Activated CD4-positive, alpha-beta T cell treated with anti-CD3 and anti-CD28 coated beads, Interleukin-2, amount 50 U/mL, for 4 hours (primary cell): ENCODE data around the gene GLB1L3.

Experiments
- DNase-seq, 2 experiments: peaks; one replicate each; pipeline ENCODE4 v3.0.0-alpha.2; 2020

Gene GLB1L3, protein sequence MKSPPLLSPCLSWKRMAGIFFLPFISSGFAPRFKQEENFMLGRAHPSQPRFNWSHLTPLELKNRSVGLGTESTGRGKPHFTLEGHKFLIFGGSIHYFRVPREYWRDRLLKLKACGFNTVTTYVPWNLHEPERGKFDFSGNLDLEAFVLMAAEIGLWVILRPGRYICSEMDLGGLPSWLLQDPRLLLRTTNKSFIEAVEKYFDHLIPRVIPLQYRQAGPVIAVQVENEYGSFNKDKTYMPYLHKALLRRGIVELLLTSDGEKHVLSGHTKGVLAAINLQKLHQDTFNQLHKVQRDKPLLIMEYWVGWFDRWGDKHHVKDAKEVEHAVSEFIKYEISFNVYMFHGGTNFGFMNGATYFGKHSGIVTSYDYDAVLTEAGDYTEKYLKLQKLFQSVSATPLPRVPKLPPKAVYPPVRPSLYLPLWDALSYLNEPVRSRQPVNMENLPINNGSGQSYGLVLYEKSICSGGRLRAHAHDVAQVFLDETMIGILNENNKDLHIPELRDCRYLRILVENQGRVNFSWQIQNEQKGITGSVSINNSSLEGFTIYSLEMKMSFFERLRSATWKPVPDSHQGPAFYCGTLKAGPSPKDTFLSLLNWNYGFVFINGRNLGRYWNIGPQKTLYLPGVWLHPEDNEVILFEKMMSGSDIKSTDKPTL

DNA sequence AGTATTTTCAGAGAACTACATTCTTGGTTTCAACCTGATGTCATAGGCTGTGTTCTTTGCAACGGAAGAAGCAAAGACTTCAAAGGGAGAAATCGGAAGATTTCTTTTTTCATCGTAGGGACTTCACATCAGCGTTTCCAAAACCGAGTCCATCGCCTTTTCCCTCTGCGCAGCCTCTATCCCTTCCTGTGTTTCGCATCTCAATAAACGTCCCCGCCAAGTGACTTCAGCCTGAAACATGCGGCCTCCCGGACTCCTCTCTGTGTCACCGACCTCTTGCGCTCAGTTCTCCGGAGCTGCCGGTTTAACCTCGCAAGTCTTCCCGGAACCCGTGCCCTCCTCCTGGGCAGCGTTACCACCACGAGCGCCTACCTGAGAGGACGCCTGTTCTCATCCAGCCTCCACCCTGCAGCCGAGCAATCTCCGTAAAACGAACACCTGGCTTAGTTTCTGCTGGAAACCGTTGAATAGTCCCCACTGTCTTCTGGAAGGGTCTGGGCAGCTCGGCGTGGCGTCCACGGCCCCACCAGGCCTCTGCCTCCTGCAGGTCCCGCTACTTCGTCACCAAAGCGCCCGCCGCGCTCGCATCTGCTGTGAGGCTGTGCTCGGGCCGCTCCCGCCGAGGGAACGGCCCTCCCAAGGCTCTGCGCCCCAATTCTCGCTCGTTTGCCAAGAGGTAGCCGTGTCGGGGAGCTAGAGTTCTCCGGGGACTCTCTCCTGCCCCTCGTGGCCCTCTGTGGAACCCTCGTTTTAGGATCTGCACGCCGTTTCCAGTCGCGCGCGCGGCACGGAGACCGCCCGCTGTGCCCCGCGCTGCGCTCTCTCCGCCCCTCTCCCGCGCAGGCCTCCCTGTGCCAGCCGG is at the start of gene GLB1L3:
TSS of gene GLB1L3 (plus strand) at position 846 of the 862 bp plus-strand sequence. CDS start 362 bp downstream, outside the sequence.
- DNase-seq: peak; percentile 80 to 81

DNA sequence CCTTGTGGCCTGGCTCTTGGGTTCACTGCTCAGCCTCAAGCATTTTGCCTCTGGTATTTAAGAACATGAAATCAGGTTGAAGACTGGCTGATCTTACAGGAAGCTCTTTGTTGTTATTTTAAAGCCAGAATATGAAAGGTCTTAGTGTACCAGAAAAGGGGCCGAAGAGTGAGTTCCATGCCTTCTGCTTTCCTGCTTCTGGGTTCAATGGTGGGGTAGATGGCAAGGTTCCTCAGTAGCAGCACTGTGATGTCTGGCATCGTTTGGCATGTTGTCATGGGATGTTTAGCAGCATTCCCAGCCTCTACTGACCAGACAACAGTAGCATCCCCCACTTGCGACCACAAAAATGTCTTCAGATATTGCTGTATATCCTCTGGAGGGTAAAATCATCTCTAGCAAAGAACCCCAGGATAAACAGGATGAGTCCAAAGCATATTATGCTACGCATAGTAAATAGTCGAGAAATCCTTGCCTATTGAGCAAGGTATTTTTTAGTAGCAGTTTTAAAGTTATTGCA is 49.3 kb upstream of the GLB1L3 start:
- no peak for DNase-seq

DNA sequence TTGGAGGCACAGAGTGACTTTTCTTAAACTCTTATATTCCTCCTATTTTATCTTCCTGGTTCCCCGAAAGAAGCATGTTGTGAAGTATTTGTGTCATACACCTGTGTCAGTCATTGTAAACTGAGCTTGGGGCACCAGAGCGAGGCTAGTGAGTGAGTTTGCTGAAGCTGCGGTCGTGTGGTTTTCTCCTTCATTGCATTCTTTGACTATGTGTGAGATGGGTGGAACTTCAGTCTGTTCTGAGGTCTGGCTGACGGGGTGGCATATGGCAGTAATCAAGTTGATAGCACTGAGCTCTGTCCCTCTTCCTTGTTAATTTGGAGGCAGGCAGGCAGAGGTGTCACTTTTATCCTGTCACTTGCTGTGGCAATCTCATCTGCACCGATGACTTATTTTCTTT is 47.6 kb upstream of the GLB1L3 start:
- DNase-seq: peak in 1 of 2 experiments; percentile 10

DNA sequence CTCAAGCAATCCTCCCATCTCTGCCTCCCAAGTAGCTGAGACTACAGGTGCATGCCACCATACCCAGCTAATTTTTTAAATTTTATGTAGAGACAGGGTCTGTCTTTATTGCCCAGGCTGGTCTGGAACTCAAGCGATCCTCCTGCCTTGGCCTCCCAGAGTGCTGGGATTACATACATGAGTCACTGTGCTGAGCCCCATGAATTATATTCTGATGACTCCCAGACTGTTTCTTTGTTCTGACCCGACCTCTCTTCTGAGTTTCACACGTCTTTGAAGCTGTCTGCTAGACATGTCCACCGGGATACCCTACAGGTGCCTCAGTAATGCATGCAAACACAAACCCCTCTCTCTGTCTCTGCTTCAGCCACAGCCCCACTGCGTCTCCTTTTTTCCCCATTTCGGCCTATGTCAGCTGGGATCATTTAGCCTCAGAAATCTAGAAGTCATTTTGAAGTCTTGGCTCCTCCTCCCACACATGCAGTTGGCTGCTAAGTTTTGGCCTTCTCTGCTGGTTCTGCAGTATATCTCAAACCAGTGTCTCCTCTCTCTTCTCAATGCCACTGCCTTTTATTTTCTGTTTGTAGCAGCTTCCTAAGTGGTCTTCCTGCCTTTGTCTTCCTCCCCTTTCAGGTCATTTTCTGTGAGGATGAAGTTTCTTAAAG is 46.9 kb upstream of the GLB1L3 start:
- DNase-seq: no peak

DNA sequence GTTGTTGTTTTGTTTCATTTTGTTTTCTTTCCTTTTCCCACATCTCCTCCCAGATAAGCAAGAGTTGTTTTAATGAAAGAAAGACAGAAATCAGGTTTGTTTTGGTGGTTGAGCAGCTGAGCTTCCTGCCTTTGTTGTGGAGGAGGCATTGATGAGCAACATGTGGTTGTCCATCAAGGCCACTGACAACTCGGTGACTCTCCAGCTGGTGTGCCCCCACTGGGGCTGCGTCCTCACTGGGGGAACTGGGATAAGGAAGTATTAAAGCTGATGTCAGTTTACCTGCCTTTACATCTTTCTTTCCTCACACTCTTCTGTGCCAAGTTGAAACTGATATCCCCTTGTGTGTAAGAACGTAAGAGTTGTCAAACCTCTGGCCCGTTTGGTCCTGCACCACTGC is 45.8 kb upstream of the GLB1L3 start:
- DNase-seq: no peak

DNA sequence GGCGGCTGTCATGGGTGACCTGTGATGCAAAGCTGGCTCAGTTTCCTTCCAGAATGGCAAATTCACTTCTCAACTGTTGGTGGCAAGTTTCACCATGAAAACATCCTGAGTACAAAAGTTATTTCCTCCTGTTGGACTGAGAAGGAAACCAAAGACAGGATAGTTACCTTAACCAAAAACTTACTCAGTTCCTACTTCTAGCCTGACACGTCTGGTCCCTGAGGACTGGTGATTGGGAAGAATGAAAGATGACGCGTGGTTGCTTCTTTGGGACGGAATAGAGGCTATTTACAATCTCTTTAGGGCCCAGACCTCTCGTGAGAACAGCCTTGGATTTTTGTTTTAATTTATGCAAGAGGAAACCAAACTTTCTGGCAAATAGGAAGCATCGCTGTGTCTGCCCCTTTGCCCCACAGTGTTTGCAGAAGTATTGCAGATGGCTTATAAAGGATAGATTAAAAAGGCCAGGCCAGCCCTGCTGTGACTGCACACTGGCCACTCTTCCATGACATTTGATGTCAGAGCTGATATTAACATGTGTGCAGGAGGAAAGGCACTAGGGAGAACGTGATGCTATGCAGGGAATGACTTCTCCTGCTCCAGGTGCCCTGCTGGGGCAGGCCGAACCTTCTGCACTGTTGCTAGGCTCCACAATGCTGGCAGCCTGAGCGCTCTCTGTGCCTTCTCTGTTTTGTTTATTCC is 44.1 kb upstream of the GLB1L3 start:
- no peak for DNase-seq

DNA sequence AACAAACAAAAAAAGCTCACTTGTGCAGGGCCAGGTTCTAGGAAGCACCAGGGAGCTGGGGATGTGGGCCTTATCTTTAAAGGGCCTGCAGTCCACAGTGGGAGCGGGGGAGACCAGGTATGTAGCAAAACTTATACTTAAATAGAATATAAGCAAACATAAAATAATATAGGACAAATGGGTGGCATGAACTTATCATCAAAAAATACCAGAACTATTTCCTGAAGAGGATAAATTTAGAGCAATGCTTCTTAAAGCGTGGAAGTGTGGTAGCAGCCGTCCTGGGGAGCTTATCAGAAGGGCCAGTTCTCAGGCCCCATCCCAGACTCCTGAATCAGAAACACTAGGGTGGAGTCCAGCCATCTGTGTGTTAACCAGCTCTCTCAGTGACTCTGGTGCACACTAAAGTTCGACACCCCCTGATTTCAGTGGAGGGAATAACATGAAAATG is 42.4 kb upstream of the GLB1L3 start:
- no peak for DNase-seq

DNA sequence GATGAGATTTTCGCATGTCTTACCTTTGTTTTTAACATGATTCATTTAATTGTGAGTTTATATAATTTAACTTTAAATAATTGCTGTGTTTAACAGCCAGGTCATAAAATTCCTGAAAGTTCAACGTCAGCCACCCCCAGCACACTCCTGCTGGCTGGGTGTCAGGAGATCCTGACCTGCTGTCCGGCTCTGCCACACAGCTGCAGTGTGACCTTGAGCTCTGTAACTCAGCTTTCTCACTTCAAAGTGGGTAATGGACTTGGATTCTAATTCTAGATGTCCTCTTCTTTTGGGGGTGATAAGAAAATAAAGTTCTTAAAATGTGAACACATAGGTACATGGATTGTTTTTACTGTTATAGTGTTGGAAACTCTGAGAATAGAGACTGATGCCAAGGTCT is 40.8 kb upstream of the GLB1L3 start:
- DNase-seq: no peak

DNA sequence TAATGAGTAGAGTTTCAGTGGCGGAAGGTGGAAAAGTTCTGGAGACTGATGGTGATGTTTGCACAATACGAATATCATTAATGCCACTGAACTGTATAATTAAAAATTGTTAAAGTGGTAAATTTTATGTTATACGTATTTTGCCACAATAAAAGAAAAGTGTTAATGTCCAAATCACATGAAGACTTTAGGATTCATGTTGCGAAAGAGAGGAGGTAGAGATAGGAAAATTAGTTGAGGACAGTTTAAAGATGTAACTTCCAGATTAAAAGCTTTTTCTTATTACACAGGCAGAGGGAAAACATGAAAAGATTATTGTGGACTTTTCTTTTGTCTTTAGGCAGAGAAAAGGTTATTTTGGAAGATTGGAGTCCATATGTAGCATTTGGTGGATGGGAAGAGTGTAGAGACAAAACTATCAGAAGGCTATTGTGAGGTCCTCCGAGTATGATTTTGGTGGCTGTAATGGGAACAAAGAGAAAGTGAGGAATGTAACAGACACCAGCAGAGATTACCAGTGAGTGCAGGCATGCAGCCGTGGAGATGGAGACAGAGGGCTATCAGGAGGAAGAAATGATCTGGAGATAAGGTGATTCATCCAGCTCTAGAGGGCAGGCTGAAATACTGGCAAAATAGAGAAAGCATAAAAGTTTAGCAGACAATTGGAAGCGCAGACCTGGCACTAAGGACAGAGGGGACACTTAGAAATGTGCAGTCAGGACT is 39.2 kb upstream of the GLB1L3 start:
- no peak for DNase-seq

DNA sequence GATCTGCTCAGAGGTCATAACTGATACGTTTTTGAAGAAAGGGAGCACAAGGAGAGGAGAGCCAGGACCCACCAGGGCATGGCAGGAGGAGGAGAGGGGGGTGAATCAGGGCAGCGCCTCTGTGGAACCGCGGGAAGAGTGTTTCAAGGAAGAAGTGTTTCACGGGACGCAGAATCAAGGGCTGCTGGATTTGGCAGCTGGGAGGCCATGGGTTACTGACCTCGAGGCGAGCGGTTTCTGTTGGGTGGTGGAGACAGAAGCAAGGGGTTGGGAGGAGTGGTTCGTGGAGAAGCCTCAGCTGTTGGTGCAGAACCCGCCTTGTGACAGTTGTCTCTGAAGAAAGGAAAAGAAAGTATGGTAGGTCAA is 38.6 kb upstream of the GLB1L3 start:
- DNase-seq: no peak

DNA sequence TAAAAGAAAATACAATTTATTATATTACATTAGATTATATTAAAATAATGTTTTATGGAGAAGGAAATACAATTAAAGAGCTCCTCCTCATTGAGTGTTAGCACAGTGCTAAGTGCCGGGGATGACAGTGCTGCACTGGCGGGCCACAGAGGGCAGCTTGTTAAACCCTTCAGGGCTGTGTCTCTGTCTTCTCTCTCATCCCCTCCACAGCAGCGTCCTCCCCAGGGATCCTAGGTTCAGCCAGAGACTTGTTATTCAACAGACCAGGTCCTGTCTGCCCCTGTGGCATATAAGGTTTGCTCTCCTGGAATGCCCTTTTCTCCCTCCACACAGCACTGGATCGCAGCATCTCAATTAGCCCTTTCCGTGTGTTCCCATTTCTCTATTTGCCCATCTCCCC is 37.2 kb upstream of the GLB1L3 start:
- no peak for DNase-seq

DNA sequence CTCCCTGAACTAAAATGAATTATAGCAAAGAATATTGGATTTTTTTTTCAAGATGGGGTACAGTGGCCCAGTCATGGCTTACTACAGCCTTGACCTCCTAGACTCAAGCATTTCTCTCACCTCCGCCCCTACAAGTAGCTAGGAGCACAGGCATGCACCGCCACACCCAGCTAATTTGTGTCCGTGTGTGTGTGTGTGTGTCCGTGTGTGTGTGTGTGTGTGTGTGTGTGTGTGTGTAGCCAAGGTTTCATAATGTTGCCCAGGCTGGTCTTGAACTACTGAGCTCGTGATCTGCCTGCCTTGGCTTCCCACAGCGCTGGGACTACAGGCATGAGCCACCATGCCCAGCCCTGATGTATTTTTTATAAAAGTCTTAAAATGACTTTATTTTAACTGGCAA is 35.6 kb upstream of the GLB1L3 start:
- no peak for DNase-seq

DNA sequence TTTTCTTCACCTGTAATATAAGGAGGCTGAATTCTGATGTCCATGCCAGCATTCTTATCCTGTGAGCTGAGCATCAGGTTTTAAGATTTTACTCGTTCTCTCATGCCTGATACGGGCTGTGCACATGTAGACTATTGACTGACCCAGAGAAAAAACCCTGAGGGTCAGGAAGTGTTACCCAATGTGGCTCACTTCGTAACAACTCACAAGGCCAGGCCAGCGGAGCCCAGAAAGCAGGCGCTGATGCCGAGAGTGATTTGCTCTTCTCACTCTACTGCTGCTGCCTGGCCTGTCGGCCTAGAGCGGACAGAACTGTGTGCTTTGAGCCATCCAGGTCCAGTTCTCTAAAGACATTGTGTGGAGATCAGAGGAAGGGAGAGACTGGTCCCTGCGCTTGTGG is 33.8 kb upstream of the GLB1L3 start:
- DNase-seq: no peak

DNA sequence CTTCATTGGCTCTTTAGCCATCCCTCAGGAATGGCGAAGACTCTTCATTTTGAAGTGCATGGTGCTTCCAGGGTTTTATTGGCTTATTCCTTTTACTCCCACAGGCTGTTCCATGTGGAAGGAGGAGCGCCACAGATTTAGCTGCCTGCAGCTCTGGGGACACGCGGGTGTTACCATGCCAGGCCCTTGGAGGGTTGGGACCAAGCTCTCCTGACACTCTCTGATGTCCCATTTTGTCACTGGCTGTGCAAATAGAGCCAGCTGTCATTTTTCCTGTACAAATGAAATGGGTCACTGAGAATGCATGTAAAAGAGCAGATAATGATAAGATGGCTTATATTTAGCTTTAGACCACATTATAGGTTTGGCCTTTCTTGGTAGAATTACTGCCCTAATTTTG is 32.3 kb upstream of the GLB1L3 start:
- no peak for DNase-seq

DNA sequence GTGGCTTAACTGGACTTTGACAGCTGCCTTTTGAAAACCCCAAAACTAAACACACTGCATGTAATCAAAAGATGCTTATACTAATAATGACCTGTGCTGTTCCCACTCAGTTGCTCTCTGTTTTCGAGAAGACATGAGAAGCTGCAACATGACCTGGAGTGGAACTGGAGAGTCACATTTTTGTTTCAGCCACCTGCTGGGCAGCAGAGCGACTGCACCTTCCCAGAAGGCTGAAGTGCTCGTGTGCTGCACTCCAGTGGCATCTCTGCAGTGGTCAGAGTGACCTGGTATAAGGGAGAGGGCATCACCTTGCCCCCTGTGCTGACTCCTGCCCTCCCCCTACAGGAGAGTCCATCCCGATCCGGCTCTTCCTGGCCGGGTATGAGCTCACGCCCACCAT is 31.6 kb upstream of the GLB1L3 start:
- DNase-seq: peak in 1 of 2 experiments; percentile 5

DNA sequence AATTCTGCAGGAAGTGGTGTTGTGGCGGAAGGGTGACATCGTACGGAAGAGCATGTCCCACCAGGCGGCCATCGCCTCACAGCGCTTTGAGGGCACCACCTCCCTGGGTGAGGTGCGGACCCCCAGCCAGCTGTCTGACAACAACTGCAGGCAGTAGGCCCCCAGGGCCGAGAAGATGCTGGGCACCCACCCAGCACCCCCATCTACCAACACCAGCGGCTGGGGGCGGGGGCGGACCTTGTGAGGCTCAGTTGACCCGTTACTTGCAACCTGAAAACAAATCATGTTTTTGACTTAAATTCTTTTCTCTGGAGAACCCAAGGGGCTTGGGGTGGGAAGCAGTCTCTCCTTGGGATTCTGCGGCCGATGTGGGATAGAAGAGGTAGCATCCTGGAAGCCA is 30.7 kb upstream of the GLB1L3 start:
- no peak for DNase-seq

DNA sequence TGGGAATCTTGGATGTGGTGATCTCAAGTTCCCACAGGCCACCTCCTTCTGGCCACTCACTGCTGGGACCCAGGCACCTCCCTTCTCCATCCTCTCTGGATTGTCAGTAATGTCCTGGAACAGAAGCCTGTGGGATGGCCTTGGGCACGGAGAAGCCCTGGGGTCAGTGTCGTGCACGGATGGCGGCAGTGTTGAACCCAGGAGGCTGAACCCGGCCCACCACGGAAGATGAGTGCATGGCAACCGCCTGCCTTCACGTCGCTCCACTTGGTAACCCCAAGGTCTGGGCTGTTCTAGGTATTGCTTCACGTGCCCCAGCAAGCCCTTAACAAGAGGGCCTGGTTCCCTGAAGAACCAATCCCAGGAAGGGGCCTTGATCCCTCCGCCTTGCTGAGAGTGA is 30.1 kb upstream of the GLB1L3 start:
- DNase-seq: no peak

DNA sequence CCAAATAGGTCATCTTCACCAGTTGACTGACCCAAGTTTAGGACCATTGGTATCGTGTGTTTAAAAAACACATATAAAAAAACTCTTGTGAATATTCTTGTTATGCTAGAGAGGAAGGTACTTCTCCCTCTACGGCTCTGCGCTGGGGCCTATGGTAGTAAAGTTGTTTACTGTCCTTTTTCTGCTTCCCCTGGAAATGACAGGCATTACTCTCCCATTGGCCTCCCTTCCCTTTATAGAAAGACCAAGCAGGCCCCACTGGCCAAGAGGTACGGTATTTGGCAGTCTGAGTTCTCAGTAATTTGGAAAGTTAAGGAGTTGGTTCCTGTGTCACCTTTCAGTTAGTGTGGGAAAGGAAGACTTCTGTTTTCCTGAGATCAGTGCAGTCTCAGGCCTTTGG is 29.5 kb upstream of the GLB1L3 start:
- DNase-seq: no peak

DNA sequence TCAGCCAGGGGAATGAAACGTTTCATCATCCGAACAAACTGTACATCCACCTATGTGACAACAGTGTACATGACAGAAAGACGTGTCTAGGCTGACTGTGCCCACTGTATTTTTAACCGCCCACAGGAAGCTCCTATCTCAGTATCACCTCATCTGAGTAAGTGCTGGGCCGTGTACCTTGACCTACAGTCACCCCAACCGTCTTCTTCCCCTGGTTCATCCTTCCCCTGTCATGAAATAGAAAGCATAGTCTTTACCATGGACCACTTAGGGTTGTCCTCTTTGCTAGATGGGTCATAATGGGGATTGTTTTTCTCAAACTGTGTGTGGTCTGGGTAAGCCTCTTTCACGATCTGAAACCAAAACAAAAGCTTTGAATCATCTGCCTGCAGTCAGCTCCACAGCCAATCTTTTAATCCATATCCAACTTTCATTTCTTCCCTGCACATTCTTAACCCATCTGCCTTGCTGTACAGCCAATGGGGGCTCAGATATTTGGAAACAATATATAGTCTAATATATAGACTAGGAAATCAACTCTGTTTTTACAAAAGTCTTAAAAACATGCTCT is 27.2 kb upstream of the GLB1L3 start:
- no peak for DNase-seq

DNA sequence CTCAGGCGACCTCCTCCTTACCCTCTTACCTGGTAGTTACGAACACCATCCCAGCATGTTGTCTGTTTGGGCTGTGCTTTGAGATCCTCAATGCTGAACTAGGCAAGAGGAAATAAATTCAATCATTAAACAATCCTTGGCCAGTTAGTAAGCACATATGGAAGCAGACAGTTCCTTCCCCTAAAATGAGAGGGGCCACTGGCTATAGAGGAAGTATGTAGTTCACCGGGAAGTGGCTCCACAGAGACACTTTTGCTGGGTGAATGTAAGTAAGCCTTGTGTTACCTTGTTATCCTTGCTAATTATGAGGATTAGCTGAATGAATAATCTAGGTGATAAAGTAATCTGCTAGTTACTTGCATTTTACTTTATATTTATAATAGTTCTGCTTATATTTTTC is 25.9 kb upstream of the GLB1L3 start:
- no peak for DNase-seq

DNA sequence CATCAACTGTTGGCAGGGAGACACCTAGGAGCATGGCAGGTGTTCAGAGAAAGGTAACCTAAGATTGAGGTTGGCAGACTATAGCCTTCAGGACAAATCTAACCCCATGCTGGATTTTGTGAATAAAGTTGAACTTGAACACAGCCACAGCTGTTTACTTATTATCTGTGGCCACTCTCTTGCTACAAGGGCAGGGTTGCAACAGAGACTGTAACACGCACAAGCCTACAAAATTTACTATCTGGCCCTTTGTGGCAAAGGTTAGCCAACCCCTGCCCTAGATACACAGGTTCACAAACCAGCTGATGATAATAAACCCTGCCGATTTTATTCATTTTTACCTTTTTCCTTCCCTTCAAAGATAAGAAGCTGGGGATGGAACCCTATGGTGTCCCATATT is 25.5 kb upstream of the GLB1L3 start:
- no peak for DNase-seq
